HepG2 (cell line): ENCODE measurements around the gene GLI3.

Experiments used
- ATF2 ChIP-seq: sonication (generic); formaldehyde crosslinking; IDR thresholded peaks from 2 replicates; pipeline ENCODE4 v1.4.0; 2020; ENCODE audit warnings: missing genetic modification reagents
- CAMTA2 ChIP-seq: sonication (generic); formaldehyde crosslinking; IDR thresholded peaks from 2 replicates; pipeline ENCODE4 v1.4.0; 2020; ENCODE audit warnings: mild to moderate bottlenecking, missing genetic modification reagents, borderline replicate concordance
- CTCF ChIP-seq: sonication (generic); formaldehyde crosslinking; IDR thresholded peaks from 2 replicates; pipeline ENCODE4 v1.5.0; 2020; ENCODE audit warnings: mild to moderate bottlenecking, missing genetic modification reagents, moderate library complexity
- ELF1 ChIP-seq: sonication (generic); formaldehyde crosslinking; IDR thresholded peaks from 2 replicates; pipeline ENCODE4 v1.4.0; 2020; ENCODE audit warnings: missing genetic modification reagents
- ETS1 ChIP-seq: sonication (generic); formaldehyde crosslinking; IDR thresholded peaks from 2 replicates; pipeline ENCODE4 v1.4.0; 2020; ENCODE audit warnings: missing genetic modification reagents
- FOXO4 ChIP-seq: sonication (generic); formaldehyde crosslinking; conservative IDR thresholded peaks from 2 replicates; pipeline ENCODE4 v1.8.1; 2023; ENCODE audit warnings: missing genetic modification reagents
- JUND ChIP-seq: sonication (generic); formaldehyde crosslinking; IDR thresholded peaks from 2 replicates; pipeline ENCODE4 v1.8.0; 2022; ENCODE audit warnings: mild to moderate bottlenecking, missing genetic modification reagents
- MAX ChIP-seq: IDR thresholded peaks from 2 replicates; pipeline ENCODE4 v1.6.1; 2012; ENCODE audit warnings: inconsistent platforms
- MTA1 ChIP-seq: sonication (generic); formaldehyde crosslinking; IDR thresholded peaks from 2 replicates; pipeline ENCODE4 v1.4.0; 2020; ENCODE audit warnings: missing genetic modification reagents, mild to moderate bottlenecking, borderline replicate concordance
- SMAD1 ChIP-seq: sonication (generic); formaldehyde crosslinking; IDR thresholded peaks from 2 replicates; pipeline ENCODE4 v1.4.0; 2020; ENCODE audit warnings: missing genetic modification reagents, low read depth, mild to moderate bottlenecking, borderline replicate concordance
- SNRNP70 ChIP-seq: fragments of 200-400 bp; formaldehyde crosslinking; IDR thresholded peaks from 2 replicates; pipeline ENCODE4 v1.6.1; 2017; ENCODE audit warnings: mild to moderate bottlenecking, low read depth, low read length, moderate library complexity
- SRF ChIP-seq: IDR thresholded peaks from 2 replicates; pipeline ENCODE4 v1.6.1; 2011; ENCODE audit warnings: mild to moderate bottlenecking, low read depth, low read length, moderate library complexity

- TF ChIP-seq MAX (no peak), FOXO4 (CRISPR knock-in tag) (no peak), MTA1 (CRISPR knock-in tag) (no peak), ATF2 (CRISPR knock-in tag) (no peak), SNRNP70 (no peak), ELF1 (CRISPR knock-in tag) (no peak), CTCF (CRISPR knock-in tag) (no peak), CAMTA2 (CRISPR knock-in tag) (no peak), SMAD1 (CRISPR knock-in tag) (no peak), JUND (CRISPR knock-in tag) (no peak), ETS1 (CRISPR knock-in tag) (no peak), SRF (no peak)
Observed at GRCh38 chr7:42238709-42239366, 1.8 kb upstream of the GLI3 start.
